Measurements from ENCODE around the gene RPS15A.
"Not testable (repeated sequence)": the region's sequence is repeated elsewhere in the genome, so short reads cannot be mapped to it uniquely, and the experiment has no call there.

The RPS15A gene

GRCh38 chr16:18797746-18798145 is 7.6 kb upstream of the RPS15A start:
- no peak for DNase-seq (ENCODE audit: low read depth in 2 of 2)

GRCh38 chr16:18796377-18796776 is 6.2 kb upstream of the RPS15A start:
- DNase-seq (ENCODE audit: low read depth in 2 of 2), result no peak

- no peak for DNase-seq (ENCODE audit: low read depth in 2 of 2)
Measured at GRCh38 chr16:18792836-18793433, 2.8 kb upstream of the RPS15A start.

GRCh38 chr16:18789515-18789849 is 652 bp downstream of the RPS15A start:
- no peak for DNase-seq (ENCODE audit: low read depth in 2 of 2)

GRCh38 chr16:18788828-18789514 is 1.2 kb downstream of the RPS15A start:
- DNase-seq (ENCODE audit: low read depth in 2 of 2), result no peak

GRCh38 chr16:18784917-18785623 is 5.1 kb downstream of the RPS15A start:
- DNase-seq (ENCODE audit: low read depth in 2 of 2), result no peak

GRCh38 chr16:18783430-18784341 is 6.4 kb downstream of the RPS15A start:
- DNase-seq (ENCODE audit: low read depth in 2 of 2), result no peak

- no peak for DNase-seq (ENCODE audit: low read depth in 2 of 2)
Measured at GRCh38 chr16:18782697-18783429, 7.3 kb downstream of the RPS15A start.

- DNase-seq (ENCODE audit: low read depth in 2 of 2), result not testable (repeated sequence)
Measured at GRCh38 chr16:18781232-18781631, 8.9 kb downstream of the RPS15A start.

- DNase-seq (ENCODE audit: low read depth in 2 of 2), result not testable (repeated sequence)
Measured at GRCh38 chr16:18780460-18781026, 9.6 kb downstream of the RPS15A start.

- DNase-seq (ENCODE audit: low read depth in 2 of 2), result not testable (repeated sequence)
Measured at GRCh38 chr16:18777664-18778063, 12.5 kb downstream of the RPS15A start.

- not testable (repeated sequence) for DNase-seq (ENCODE audit: low read depth in 2 of 2)
Measured at GRCh38 chr16:18776334-18776733, 13.8 kb downstream of the RPS15A start.

GRCh38 chr16:18774651-18775050 is 15.5 kb downstream of the RPS15A start:
- not testable (repeated sequence) for DNase-seq (ENCODE audit: low read depth in 2 of 2)

GRCh38 chr16:18772171-18772570 is 18.0 kb downstream of the RPS15A start:
- not testable (repeated sequence) for DNase-seq (ENCODE audit: low read depth in 2 of 2)

GRCh38 chr16:18770336-18770962 is 19.7 kb downstream of the RPS15A start:
- not testable (repeated sequence) for DNase-seq (ENCODE audit: low read depth in 2 of 2)

GRCh38 chr16:18767217-18767616 is 22.9 kb downstream of the RPS15A start:
- not testable (repeated sequence) for DNase-seq (ENCODE audit: low read depth in 2 of 2)

GRCh38 chr16:18762713-18763112 is 27.4 kb downstream of the RPS15A start:
- not testable (repeated sequence) for DNase-seq (ENCODE audit: low read depth in 2 of 2)

- peak in 1 of 2 donors; percentile 31 for DNase-seq (ENCODE audit: low read depth in 2 of 2)
Measured at GRCh38 chr16:18759598-18760520, 30.3 kb downstream of the RPS15A start.

- DNase-seq (ENCODE audit: low read depth in 2 of 2), result not testable (repeated sequence)
Measured at GRCh38 chr16:18757960-18758660, 32.0 kb downstream of the RPS15A start.
